Right lung (tissue), 5 donors: ENCODE data around the gene FAM13A. TPM values are rescaled to one million over a fixed set of nuclear protein-coding genes. Genes with fewer than 3 reads are reported as not detected.

ENCODE experiments used
- DNase-seq, 2 donors: peaks; one replicate each; pipeline ENCODE4 v3.0.0-alpha.2; 2013
- polyA plus RNA-seq, 5 donors: library from polyadenylated mRNA; unstranded; fragments of 120-200 nt; gene quantifications; one replicate each; pipeline versions ENCODE4 v1.2.1 to v1.2.3, GENCODE V29; 2013; ENCODE audit warnings: inconsistent platforms in 1 of 5, low replicate concordance in 1 of 5; ENCODE audit not compliant: insufficient read length in 5 of 5, insufficient read depth in 1 of 5

The FAM13A gene
- polyA plus RNA-seq, 5 donors = 40.8 to 65.3 (median 60.1) TPM

GRCh38 chr4:88724406-88724805 is 332.6 kb downstream of the FAM13A start:
- no peak for DNase-seq

DNA sequence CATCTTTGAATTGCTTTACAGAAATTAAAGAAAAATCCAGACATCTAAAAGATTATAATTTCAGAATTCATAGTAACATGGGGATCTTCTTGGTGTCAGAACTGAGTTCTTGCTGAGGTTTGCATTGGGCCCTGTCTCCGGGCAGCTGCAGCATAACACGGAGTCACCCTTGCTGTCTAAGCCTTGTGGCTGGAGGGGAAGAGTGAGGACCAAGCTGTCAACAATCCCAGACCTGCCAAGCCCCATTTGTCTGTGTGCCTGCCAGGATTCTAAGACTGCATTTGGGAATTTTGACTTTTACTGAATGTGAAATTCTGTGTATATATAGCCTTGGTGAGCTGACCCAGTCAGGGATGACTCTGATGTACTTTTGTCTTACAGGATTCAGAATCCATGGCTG is 334.2 kb downstream of the FAM13A start:
- DNase-seq = peak in 1 of 2 donors; percentile 56

DNA sequence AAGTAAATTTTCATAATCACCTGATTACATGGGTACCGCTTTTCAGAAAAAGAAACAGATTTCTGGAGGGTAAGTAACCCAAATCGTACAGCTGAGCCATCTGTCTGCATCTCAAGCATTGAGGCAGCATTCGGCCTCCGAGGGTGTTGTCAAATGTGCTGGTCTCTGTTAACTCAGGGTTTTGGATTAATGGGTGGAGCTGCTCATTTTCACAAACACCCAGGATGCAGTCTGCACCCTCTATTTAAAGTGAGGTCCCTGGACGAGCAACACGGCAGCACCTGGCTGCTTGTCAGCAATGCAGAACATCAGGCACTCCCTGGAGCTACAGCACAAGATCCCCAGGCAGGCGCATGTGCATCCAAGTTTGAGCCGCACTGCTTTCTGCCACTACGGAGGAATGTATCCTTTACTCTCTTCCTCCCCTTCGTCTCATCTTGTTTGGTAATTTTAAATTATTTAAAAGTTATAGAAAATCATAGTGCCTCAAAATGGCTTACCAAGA is 334.7 kb downstream of the FAM13A start:
- DNase-seq = no peak

DNA sequence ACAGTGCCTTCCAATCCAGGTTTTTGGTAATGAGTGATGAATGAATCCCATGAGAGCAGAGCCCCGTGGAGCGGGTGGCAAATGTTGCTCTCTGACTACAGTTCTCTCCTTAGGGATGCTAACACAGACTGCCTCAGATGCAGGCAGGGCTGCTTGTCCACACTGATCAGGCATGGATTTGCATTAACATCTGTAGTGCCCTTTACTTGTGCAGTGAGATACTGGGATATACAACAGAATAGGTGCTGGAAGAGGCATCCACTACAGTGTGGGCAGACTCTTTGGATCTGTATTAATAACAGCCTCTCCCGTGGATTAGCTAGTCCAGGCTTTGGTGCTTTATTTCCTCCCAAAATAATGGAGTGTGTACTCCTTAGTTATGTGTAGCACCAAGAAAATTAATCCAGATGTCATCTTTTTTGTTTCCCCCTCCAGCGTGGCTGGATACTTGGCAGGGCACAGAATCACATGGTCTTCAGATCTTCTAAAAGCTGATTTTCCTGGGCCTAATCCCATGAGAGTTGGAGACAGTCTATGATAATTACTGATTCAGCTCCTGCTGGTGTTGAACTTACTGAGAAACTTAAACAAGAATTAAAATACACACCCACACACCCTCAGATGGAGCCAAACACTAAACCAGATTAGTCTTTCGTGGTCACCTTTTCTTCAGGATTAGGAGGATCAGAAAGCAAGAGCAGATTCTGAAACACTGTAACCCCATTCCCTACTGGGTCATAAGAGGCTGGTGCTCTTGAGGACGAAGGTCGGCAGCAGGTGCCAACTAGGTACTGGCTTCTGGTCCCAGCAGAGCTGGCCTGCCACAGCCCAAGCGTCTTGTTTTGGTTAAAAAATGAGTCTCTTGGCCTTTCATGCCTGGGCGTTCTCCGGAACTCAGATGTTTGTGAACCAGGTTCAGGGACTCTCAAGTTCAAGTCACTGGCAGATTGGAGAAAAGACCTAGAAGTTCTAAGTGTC is 336.2 kb downstream of the FAM13A start:
- no peak for DNase-seq

- DNase-seq = no peak
These were observed 337.6 kb downstream of the FAM13A start for GRCh38 chr4:88719381-88719780.

- no peak for DNase-seq
These were observed 338.9 kb downstream of the FAM13A start for GRCh38 chr4:88718098-88718497.

GRCh38 chr4:88713782-88714181 is 343.2 kb downstream of the FAM13A start:
- no peak for DNase-seq

GRCh38 chr4:88709989-88710388 is 347.0 kb downstream of the FAM13A start:
- no peak for DNase-seq

DNA sequence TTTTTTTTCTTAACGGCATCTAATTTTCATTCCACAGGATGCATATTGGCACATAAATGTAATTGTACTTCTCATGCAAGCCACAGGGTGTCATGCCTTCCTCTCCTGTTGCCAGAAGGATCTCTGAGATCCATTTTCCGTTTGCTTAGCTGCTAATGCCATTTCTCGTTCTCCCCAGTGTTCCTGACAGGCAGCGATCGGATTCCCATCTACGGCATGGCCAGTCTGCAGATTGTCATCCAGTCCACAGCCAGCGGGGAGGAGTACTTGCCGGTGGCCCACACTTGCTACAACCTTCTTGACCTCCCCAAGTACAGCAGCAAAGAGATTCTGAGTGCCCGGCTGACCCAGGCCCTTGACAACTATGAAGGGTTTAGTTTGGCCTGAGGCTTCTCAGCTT is 350.4 kb downstream of the FAM13A start:
- peak; percentile 56 to 60 for DNase-seq

DNA sequence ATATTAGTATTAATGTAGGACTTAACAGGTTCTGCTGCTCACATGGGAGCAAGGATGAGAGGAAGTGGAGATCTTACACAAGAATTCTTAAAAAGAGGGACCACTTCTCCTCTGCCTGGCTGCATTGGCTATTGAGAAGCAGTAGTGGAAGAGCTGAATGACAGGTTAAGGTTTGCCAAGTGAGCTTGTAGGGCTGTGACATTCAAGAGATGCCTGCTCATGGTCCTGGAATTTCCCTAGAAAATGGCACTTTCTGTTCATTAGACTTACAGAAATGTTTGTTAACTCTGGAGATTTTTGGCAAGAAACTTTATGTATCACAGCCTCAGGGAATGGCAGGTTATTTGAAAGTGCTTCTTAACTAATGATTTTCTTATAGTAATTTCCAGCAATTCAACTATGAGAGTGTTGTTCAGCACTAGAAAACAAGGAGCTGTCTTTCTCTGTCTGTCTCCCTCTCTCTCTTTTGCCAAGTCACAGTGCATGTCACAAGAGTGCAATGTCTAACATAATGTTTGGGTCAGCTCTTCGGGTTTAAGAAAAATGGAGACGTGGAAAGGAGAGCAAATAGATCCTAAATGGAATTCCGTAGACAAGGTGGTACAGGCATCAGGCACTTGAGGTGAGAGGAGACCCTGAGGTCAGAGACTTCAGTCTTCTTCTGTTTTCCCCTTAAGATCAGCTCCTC is 351.0 kb downstream of the FAM13A start:
- no peak for DNase-seq

DNA sequence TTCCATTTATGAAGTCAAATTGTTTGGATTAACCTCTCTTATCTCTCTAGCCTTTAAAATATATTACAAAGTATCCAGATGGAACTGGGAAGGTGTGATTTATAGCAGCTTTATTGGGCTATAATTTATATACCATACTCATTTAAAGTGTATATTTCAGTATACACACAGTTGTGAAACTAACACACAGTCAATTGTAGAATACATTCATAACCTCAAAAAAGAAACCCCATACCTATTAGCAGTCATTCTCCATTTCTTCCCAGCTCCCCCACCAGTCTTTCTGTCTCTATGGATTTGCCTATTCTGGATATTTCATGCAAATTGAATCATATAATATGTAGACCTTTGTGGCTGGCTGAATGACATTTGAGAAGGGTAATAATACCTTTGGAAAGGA is 351.8 kb downstream of the FAM13A start:
- no peak for DNase-seq

DNA sequence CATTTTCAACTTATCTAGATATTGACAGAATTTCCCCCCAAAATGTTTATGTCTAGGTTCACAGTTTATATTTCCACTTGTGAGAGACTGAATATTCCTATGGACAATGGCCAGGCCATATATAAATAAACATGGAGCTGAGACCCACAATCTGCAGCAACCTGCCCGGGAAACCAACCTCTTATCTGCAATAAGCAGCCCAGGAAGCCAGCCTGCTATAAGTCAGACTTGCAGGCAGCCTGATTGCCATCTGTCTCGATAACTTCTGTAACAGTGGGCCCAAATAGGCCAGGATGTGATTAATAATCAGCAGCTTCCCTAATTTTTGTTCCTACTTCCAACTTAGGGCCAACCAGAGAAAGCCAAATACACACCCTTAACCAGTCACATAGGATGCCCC is 354.2 kb downstream of the FAM13A start:
- no peak for DNase-seq

- no peak for DNase-seq
These were observed 358.5 kb downstream of the FAM13A start for GRCh38 chr4:88698519-88698918.

GRCh38 chr4:88697588-88698329 is 359.2 kb downstream of the FAM13A start, which contains the start of gene NAP1L5:
Gene NAP1L5, minus strand, starts transcription at chr4:88697829. Its CDS starts 75 bp downstream, at chr4:88697754.
- peak; percentile 52 to 60 for DNase-seq

DNA sequence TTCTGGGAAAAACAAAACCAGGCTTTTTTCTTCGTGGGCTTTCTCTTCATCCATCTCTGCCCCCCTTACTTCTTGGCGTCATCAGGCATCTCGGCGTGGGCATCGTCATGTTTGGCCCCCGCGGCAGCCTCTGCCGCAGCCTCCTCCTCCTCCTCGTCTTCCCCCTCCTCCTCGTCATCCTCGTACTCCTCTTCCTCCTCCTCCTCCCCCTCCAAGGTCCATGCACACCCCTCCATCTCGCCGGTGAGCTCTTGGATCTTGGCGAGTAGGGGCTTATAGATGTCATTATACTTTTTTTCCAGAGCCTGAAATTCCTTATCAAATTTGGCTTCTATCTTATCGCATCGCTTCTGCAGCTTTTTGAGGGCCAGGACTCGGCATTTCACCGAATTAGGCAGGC is 359.8 kb downstream of the FAM13A start:
- peak in 1 of 2 donors; percentile 23 for DNase-seq

DNA sequence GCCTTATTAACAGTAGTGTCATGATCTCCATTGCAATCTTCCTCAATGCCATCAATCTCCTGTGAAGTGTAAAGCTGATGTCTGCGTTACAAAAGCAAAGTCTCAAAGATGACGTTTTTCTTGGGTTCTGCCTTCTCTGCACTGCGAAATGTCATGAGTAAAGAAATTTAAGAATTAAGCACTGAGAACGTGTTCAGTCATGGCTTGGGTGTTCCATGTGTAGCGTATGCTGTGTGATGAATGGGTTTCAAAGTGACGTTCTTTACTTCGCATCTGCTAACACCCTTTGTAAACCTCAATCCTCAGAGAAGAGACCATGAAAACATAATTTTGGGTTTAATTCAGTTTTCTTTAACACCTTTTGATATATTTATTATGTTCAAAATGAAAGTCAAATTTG is 360.4 kb downstream of the FAM13A start:
- DNase-seq = no peak

GRCh38 chr4:88693792-88694191 is 363.2 kb downstream of the FAM13A start:
- no peak for DNase-seq

DNA sequence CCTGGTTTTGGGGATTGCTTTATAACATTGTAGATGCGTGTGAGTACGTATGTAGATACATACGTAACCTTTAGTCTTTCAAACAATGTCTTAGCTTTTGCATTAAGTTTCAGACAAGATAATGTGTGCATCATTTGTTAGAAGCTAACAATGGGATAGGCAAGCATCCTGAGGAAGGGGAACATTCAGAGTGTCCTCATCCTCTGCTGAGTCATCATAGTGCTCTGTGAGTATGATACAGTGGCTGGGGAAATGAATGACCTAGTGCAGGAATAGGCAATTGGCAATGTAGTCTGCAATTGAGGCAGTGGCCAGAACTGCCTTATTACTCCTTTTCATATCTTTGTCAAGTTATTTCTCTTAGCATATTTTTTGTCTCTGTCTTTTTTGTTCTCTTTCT is 366.6 kb downstream of the FAM13A start:
- DNase-seq = no peak

DNA sequence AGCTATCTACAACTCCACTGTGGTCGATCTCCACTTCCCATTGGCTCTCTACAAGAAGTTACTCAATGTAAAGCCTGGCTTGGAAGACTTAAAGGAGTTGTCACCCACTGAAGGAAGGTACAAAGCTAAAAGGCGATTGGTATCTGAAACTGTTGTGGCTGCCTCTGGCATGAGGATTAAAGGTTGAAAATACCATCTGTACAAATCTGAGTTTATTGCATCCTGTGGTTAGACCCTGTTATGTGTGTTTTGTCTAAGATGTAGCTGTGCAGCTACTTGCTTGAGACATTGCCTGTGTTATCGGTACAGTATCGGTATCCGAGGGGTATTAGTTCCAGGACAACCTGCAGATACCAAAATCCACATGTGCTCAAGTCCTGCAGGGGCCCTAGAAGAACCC is 375.8 kb downstream of the FAM13A start:
- no peak for DNase-seq
